Panc1 (cell line): ENCODE data around the gene PTPRCAP.

Experiments used
- POLR2AphosphoS5 ChIP-seq: IDR thresholded peaks from 2 replicates; pipeline ENCODE4 v1.6.1; 2012; ENCODE audit warnings: mild to moderate bottlenecking, low read depth, low read length, moderate library complexity
- TF ChIP-seq, protein P1 (sequence below): fragments of 450-650 bp; IDR thresholded peaks from 2 replicates; pipeline ENCODE4 v1.5.1; 2017; ENCODE audit warnings: mild to moderate bottlenecking

DNA sequence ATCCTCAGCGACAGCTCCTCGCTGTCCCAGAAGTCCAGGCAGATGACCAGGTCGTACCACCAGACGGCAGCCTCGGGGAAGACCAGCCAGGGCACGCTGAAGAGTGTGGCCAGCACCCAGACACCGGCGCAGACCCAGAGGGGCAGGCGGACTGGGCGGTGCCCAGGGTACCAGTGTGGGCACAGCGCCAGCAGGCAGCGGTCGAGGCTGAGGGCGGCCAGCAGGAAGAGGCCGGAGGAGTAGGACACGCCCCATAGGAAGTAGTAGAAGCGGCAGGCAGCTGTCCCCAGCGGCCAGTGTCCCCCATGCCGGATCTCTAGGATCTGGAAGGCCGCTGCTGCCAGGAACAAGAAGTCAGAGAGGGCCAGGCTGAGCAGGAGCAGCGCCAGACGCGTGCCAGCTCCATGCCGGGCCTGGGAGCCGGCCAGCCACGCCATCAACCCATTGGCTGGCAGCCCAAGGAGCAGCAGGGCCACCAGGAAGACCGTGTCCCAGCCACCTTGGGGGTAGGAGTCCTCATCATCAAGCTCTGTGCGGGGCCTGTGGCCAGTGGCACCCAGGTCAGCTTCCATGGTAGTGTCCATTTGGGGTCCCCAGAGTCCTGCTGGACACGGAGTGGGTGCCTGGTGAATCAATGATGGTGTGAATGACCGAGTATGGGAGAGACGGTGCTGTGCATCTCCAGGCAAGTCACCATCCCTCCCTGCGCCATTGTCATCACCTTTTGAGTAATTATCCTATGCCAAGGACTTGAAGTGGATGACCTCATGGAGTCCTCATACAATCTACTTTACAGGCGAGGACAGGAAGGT, 14.9 kb upstream of the PTPRCAP start, which contains the start of gene GPR152:
- no peak for TF ChIP-seq POLR2AphosphoS5
- TF ChIP-seq, protein P1, sequence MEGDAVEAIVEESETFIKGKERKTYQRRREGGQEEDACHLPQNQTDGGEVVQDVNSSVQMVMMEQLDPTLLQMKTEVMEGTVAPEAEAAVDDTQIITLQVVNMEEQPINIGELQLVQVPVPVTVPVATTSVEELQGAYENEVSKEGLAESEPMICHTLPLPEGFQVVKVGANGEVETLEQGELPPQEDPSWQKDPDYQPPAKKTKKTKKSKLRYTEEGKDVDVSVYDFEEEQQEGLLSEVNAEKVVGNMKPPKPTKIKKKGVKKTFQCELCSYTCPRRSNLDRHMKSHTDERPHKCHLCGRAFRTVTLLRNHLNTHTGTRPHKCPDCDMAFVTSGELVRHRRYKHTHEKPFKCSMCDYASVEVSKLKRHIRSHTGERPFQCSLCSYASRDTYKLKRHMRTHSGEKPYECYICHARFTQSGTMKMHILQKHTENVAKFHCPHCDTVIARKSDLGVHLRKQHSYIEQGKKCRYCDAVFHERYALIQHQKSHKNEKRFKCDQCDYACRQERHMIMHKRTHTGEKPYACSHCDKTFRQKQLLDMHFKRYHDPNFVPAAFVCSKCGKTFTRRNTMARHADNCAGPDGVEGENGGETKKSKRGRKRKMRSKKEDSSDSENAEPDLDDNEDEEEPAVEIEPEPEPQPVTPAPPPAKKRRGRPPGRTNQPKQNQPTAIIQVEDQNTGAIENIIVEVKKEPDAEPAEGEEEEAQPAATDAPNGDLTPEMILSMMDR = no peak
